CD14-positive monocyte (primary cell): Measurements from ENCODE around the gene BRF1. TPM values are rescaled to one million over a fixed set of nuclear protein-coding genes. Genes with fewer than 3 reads are reported as not detected.

ENCODE experiments used
- DNase-seq, 3 donors: peaks; one replicate each; pipeline ENCODE4 v3.0.0-alpha.2; 2011 to 2022
- H2AFZ ChIP-seq: 2 replicates; pipeline ENCODE4 v1.6.0; 2012; ENCODE audit warnings: mild to moderate bottlenecking, low read depth, low read length, inconsistent platforms; ENCODE audit not compliant: insufficient read depth, poor library complexity, severe bottlenecking
- H3K27ac ChIP-seq, 2 donors: 1 replicate in 1 of 2; 2 replicates in 1 of 2; pipeline ENCODE4 v1.5.1; 2012 to 2013; ENCODE audit warnings: low read length in 2 of 2, control low read depth in 1 of 2, inconsistent platforms in 1 of 2, low read depth in 1 of 2, mild to moderate bottlenecking in 1 of 2
- H3K27me3 ChIP-seq, 2 donors: one replicate each; pipeline versions ENCODE4 v1.6.0 to v1.6.1; 2011 to 2013; ENCODE audit warnings: low read length in 2 of 2; ENCODE audit not compliant: control insufficient read depth in 2 of 2, insufficient read depth in 2 of 2
- H3K36me3 ChIP-seq, 2 donors: replicated peaks in 1 of 2; 1 replicate in 1 of 2; 2 replicates in 1 of 2; pipeline versions ENCODE4 v1.5.1 to v1.6.1; 2012 to 2013; ENCODE audit warnings: low read length in 2 of 2, control low read depth in 1 of 2, inconsistent platforms in 1 of 2, mild to moderate bottlenecking in 1 of 2; ENCODE audit not compliant: insufficient read depth in 2 of 2, control insufficient read depth in 1 of 2
- H3K4me1 ChIP-seq, 2 donors: 1 replicate in 1 of 2; 2 replicates in 1 of 2; pipeline versions ENCODE4 v1.5.1 to v1.6.1; 2012 to 2013; ENCODE audit warnings: low read length in 2 of 2, control low read depth in 1 of 2, inconsistent platforms in 1 of 2, mild to moderate bottlenecking in 1 of 2, moderate library complexity in 1 of 2; ENCODE audit not compliant: insufficient read depth in 2 of 2, control insufficient read depth in 1 of 2
- H3K4me2 ChIP-seq: replicated peaks from 2 replicates; pipeline ENCODE3; 2012; ENCODE audit warnings: low read length, moderate library complexity, mild to moderate bottlenecking; ENCODE audit not compliant: poor library complexity, severe bottlenecking; ENCODE audit errors: extremely low read depth
- H3K4me3 ChIP-seq, 3 experiments: fragments of 200-600 bp in 1 of 3; sonication (generic) in 1 of 3; replicated peaks in 1 of 3; 1 replicate in 2 of 3; 2 replicates in 1 of 3; pipeline ENCODE4 v1.5.1; 2011 to 2013; ENCODE audit warnings: low read length in 3 of 3, mild to moderate bottlenecking in 3 of 3, control low read depth in 2 of 3, low read depth in 2 of 3, inconsistent platforms in 1 of 3, moderate library complexity in 1 of 3
- H3K79me2 ChIP-seq: 2 replicates; pipeline ENCODE4 v1.6.0; 2012; ENCODE audit warnings: mild to moderate bottlenecking, control low read depth, inconsistent platforms, low read length, moderate library complexity; ENCODE audit not compliant: insufficient read depth
- H3K9ac ChIP-seq: 2 replicates; pipeline ENCODE4 v1.6.0; 2017; ENCODE audit warnings: low read length, mild to moderate bottlenecking; ENCODE audit not compliant: insufficient read depth, poor library complexity, severe bottlenecking
- H3K9me3 ChIP-seq, 2 donors: replicated peaks in 1 of 2; 1 replicate in 1 of 2; 2 replicates in 1 of 2; pipeline versions ENCODE4 v1.5.1 to v1.6.1; 2012 to 2013; ENCODE audit warnings: low read length in 2 of 2, control low read depth in 1 of 2; ENCODE audit not compliant: control insufficient read depth in 1 of 2, insufficient read depth in 1 of 2
- H4K20me1 ChIP-seq: 2 replicates; pipeline ENCODE4 v1.6.0; 2012; ENCODE audit warnings: mild to moderate bottlenecking, low read length, control low read depth, moderate library complexity; ENCODE audit not compliant: insufficient read depth
- H3K27ac Mint-ChIP-seq, 7 donors: one replicate each; pipeline ENCODE4 v1.8.0; 2020; ENCODE audit warnings: mild to moderate bottlenecking in 7 of 7, mixed read lengths in 7 of 7, moderate library complexity in 6 of 7, inconsistent platforms in 2 of 7
- H3K27me3 Mint-ChIP-seq, 3 donors: one replicate each; pipeline ENCODE4 v1.8.0; 2021 to 2022; ENCODE audit warnings: low read depth in 3 of 3, mild to moderate bottlenecking in 3 of 3, mixed read lengths in 3 of 3, moderate library complexity in 3 of 3, inconsistent platforms in 1 of 3
- H3K36me3 Mint-ChIP-seq, 2 donors: one replicate each; pipeline ENCODE4 v1.8.0; 2020; ENCODE audit warnings: mixed read lengths in 2 of 2, inconsistent platforms in 1 of 2, mild to moderate bottlenecking in 1 of 2
- H3K4me1 Mint-ChIP-seq: one replicate; pipeline ENCODE4 v1.8.0; 2020; ENCODE audit warnings: mild to moderate bottlenecking, mixed read lengths
- H3K4me3 Mint-ChIP-seq, 2 donors: one replicate each; pipeline ENCODE4 v1.8.0; 2020; ENCODE audit warnings: mild to moderate bottlenecking in 2 of 2, mixed read lengths in 2 of 2, moderate library complexity in 1 of 2
- H3K9me3 Mint-ChIP-seq, 7 donors: one replicate each; pipeline ENCODE4 v1.8.0; 2020 to 2022; ENCODE audit warnings: mixed read lengths in 7 of 7, mild to moderate bottlenecking in 6 of 7, moderate library complexity in 6 of 7, inconsistent platforms in 2 of 7
- CTCF ChIP-seq: fragments of 200-600 bp; IDR thresholded peaks from one replicate; pipeline ENCODE4 v1.8.0; 2022; ENCODE audit warnings: antibody characterized with exemption, mild to moderate bottlenecking
- WGBS: methylation state at CpG from one replicate; pipeline ENCODE4 v1.1.5; 2013; ENCODE audit warnings: missing lambda C conversion rate; ENCODE audit not compliant: insufficient coverage; 5-methylcytosine and 5-hydroxymethylcytosine counted together
- intact Hi-C, 2 donors: fragments of 100-400 bp; cut with micrococcal nuclease; formaldehyde crosslinking; loops; one replicate each; pipeline versions ENCODE4 v1.15.0 to v1.15.1; 2023
- polyA plus RNA-seq, 3 donors: library from polyadenylated mRNA; depleted of rRNA in 1 of 3; unstranded in 2 of 3; stranded (reverse) in 1 of 3; fragments of 300-500 nt in 2 of 3; fragments of >200 nt in 1 of 3; fragmentation: Illumina TruSeq in 2 of 3; gene quantifications; 1 replicate in 2 of 3; 2 replicates in 1 of 3; pipeline ENCODE4 v1.2.3, GENCODE V29; 2012 to 2021

The BRF1 gene
- polyA plus RNA-seq, 3 donors = 2.3 to 20.5 (median 2.5) TPM

GRCh38 chr14:105193916-105194782 lies 106.7 kb downstream of the BRF1 start:
- Histone ChIP-seq H3K27ac (no peak overlapping the region), H3K9ac (no peak overlapping the region)

More at GRCh38 chr14:105193916-105194782, 106.7 kb downstream of the BRF1 start:
- H3K4me1 Mint-ChIP-seq = peaks cover 9% of the 10 kb centered on the region
- Histone ChIP-seq H3K36me3 (no peaks in the 10 kb centered on the region), H3K4me2 (no peak overlapping the region), H3K4me3 (no peak overlapping the region), H3K27me3 (peaks cover 19 to 68% of the 10 kb centered on the region in 2 donors), H2AFZ (no peak overlapping the region), H4K20me1 (no peaks in the 10 kb centered on the region), H3K79me2 (no peaks in the 10 kb centered on the region), H3K9me3 (peaks cover 0 to 4% of the 10 kb centered on the region in 2 donors), H3K4me1 (peaks cover 0 to 12% of the 10 kb centered on the region in 2 donors)
- H3K27me3 Mint-ChIP-seq = peaks cover 54 to 80% (median 55%) of the 10 kb centered on the region in 3 donors
- peaks cover 0 to 2% (median 0%) of the 10 kb centered on the region in 7 donors for H3K9me3 Mint-ChIP-seq
- no peak overlapping the region for H3K27ac Mint-ChIP-seq
- intact Hi-C loops = no loop called here
- no peak for TF ChIP-seq CTCF
- no peak for DNase-seq
- 36% methylated on average over 13 of the region's 17 CpGs for WGBS
- no peaks in the 10 kb centered on the region for H3K36me3 Mint-ChIP-seq
- H3K4me3 Mint-ChIP-seq = peak overlapping the region in 1 of 2 donors; percentile 61
